Spleen (tissue), 11 donors: Measurements from ENCODE around the gene KLC4. TPM values are rescaled to one million over a fixed set of nuclear protein-coding genes. Genes with fewer than 3 reads are reported as not detected.

Experiments used
- DNase-seq: peaks from one replicate; pipeline ENCODE4 v3.0.0-alpha.2; 2020
- H3K27ac ChIP-seq, 8 donors: fragments of 200-600 bp; sonication (generic) in 7 of 8; 1 replicate in 4 of 8; 2 replicates in 4 of 8; pipeline versions ENCODE4 v1.5.0 to v1.8.0; 2016 to 2021; ENCODE audit warnings: inconsistent platforms in 4 of 8, mild to moderate bottlenecking in 4 of 8, moderate library complexity in 1 of 8
- H3K27me3 ChIP-seq, 7 donors: fragments of 200-600 bp; sonication (generic) in 6 of 7; replicated peaks in 1 of 7; 1 replicate in 4 of 7; 2 replicates in 3 of 7; pipeline versions ENCODE4 v1.5.0 to v1.8.0; 2016 to 2021; ENCODE audit warnings: inconsistent platforms in 3 of 7, mild to moderate bottlenecking in 1 of 7
- H3K36me3 ChIP-seq, 6 donors: fragments of 200-600 bp; sonication (generic) in 5 of 6; 1 replicate in 4 of 6; 2 replicates in 2 of 6; pipeline versions ENCODE4 v1.5.0 to v1.8.0; 2016 to 2021; ENCODE audit warnings: inconsistent platforms in 2 of 6
- H3K4me1 ChIP-seq, 6 donors: fragments of 200-600 bp; sonication (generic) in 5 of 6; 1 replicate in 3 of 6; 2 replicates in 3 of 6; pipeline versions ENCODE4 v1.5.0 to v1.8.0; 2016 to 2021; ENCODE audit warnings: inconsistent platforms in 3 of 6
- H3K4me3 ChIP-seq, 8 donors: fragments of 200-600 bp; sonication (generic) in 7 of 8; 1 replicate in 4 of 8; 2 replicates in 4 of 8; pipeline versions ENCODE4 v1.5.0 to v1.8.0; 2016 to 2021; ENCODE audit warnings: inconsistent platforms in 4 of 8, mild to moderate bottlenecking in 4 of 8, moderate library complexity in 2 of 8
- H3K9me3 ChIP-seq, 8 donors: fragments of 200-600 bp; sonication (generic) in 7 of 8; 1 replicate in 4 of 8; 2 replicates in 4 of 8; pipeline versions ENCODE4 v1.5.0 to v1.8.0; 2016 to 2021; ENCODE audit warnings: inconsistent platforms in 4 of 8
- POLR2A ChIP-seq, 3 donors: fragments of 450-650 bp; IDR thresholded peaks; one replicate each; pipeline ENCODE4 v1.5.1; 2017; ENCODE audit warnings: antibody characterized with exemption in 3 of 3, mild to moderate bottlenecking in 1 of 3
- POLR2AphosphoS5 ChIP-seq, 3 donors: sonication (generic); formaldehyde crosslinking; IDR thresholded peaks; one replicate each; pipeline ENCODE4 v1.5.1; 2017; ENCODE audit warnings: antibody characterized with exemption in 3 of 3
- WGBS, 5 donors: extraction: QIAGEN DNeasy Blood & Tissue Kit in 3 of 5; methylation state at CpG; one replicate each; pipeline versions ENCODE4 v1.1.5 to v1.1.7; 2013 to 2018; 5-methylcytosine and 5-hydroxymethylcytosine counted together
- intact Hi-C: fragments of 100-400 bp; cut with DNase I; formaldehyde crosslinking; loops from one replicate; pipeline ENCODE4 v1.15.0; 2023; ENCODE audit warnings: low total_unique reads
- polyA plus RNA-seq, 3 donors: library from polyadenylated mRNA; stranded (reverse); fragments of 200-250 nt; gene quantifications; one replicate each; pipeline ENCODE4 v1.2.1, GENCODE V29; 2013
- total RNA-seq, 7 donors: library from RNA; depleted of rRNA in 3 of 7; stranded (reverse); fragments of >200 nt in 3 of 7; fragmentation: NEBNext Ultra II Directional in 4 of 7; extraction: Animal tissue kit (Norgen Biotek cat#: 25700) in 4 of 7; gene quantifications; one replicate each; pipeline versions ENCODE4 v1.1.0 to v1.2.1, GENCODE V29; 2016 to 2021
- TF ChIP-seq, protein P1 (sequence below), 11 experiments: fragments of 200-600 bp in 7 of 11; fragments of 450-650 bp in 4 of 11; sonication (generic) in 4 of 11; IDR thresholded peaks in 8 of 11; conservative IDR thresholded peaks in 3 of 11; 1 replicate in 7 of 11; 2 replicates in 4 of 11; pipeline versions ENCODE4 v1.4.0 to v1.8.0; 2016 to 2021; ENCODE audit warnings: antibody characterized with exemption in 11 of 11, inconsistent platforms in 4 of 11, mild to moderate bottlenecking in 1 of 11
- donor health status: healthy with polysubstance abuse.
- donor health status: DM: no; HTN: no; CAD: no; lungs with moderate emphysema.
- donor health status: DM: no; HTN: no; CAD: no.
- donor health status: Bipolar disorder and iron deficiency.
- donor health status: healthy.
- donor health status: DM: no; HTN: no; CAD: no.
- donor health status: DM: yes; HTN: yes; CAD: no.

The KLC4 gene
- total and polyA plus RNA-seq, 10 donors = 13.2 to 27.0 (median 20.8) TPM

DNA sequence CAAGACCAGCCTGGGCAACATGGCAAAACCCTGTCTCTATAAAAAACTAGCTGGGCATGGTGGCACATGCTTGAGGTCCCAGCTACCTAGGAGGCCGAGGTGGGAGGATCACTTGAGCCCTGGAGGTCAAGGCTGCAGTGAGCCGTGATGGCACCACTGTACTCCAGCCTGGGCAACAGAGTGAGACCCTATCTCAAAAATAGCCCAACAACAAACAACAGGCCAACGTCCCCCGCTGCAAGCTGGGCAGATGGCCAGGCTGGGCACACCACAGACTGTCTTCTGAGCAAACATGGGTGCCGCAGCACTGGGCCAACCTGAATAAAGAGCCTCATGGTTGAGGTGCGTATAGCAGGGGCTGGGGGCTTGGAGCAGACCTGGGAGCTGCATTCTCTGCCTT lies 65.0 kb downstream of the KLC4 start:
- DNase-seq = no peak
- H3K36me3 ChIP-seq = no peaks in the 10 kb centered on the region
- no peak for TF ChIP-seq POLR2A (IDR thresholded peaks at IDR 0.05)
- TF ChIP-seq POLR2AphosphoS5 (IDR thresholded peaks at IDR 0.05) = no peak
- TF ChIP-seq, protein P1, sequence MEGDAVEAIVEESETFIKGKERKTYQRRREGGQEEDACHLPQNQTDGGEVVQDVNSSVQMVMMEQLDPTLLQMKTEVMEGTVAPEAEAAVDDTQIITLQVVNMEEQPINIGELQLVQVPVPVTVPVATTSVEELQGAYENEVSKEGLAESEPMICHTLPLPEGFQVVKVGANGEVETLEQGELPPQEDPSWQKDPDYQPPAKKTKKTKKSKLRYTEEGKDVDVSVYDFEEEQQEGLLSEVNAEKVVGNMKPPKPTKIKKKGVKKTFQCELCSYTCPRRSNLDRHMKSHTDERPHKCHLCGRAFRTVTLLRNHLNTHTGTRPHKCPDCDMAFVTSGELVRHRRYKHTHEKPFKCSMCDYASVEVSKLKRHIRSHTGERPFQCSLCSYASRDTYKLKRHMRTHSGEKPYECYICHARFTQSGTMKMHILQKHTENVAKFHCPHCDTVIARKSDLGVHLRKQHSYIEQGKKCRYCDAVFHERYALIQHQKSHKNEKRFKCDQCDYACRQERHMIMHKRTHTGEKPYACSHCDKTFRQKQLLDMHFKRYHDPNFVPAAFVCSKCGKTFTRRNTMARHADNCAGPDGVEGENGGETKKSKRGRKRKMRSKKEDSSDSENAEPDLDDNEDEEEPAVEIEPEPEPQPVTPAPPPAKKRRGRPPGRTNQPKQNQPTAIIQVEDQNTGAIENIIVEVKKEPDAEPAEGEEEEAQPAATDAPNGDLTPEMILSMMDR (IDR thresholded peaks at IDR 0.05 in 8 of 11, conservative IDR thresholded peaks at IDR 0.05 in 3 of 11) = no peak
- H3K4me1 ChIP-seq = peaks cover 0 to 16% (median 1%) of the 10 kb centered on the region in 6 donors
- no peaks in the 10 kb centered on the region for H3K9me3 ChIP-seq
- 73 to 88% (median 87%) methylated on average over 3 to 6 of the region's 6 CpGs for WGBS, 5 donors
- H3K4me3 ChIP-seq = no peak overlapping the region
- no peaks in the 10 kb centered on the region for H3K27me3 ChIP-seq
- no peak overlapping the region for H3K27ac ChIP-seq
- intact Hi-C loops = no loop called here

Other genes starting within 250 kb of the KLC4 start
- gene RPL7L1, start 180.0 kb upstream of the KLC4 start, total RNA-seq = 10 to 100 TPM; 63.4 to 92.4 (median 73.0) TPM
- 10 to 100 TPM; 27.6 to 63.0 (median 33.3) TPM for gene RPL7L1, start 180.0 kb upstream of the KLC4 start, polyA plus RNA-seq
- 10 to 100 TPM in 1 of 7 donors, 1 to 10 TPM in 6; 3.2 to 15.5 (median 6.4) TPM for gene PTCRA, start 143.6 kb upstream of the KLC4 start, total RNA-seq
- 1 to 10 TPM; 1.1 to 2.9 (median 2.1) TPM for gene PTCRA, start 143.6 kb upstream of the KLC4 start, polyA plus RNA-seq
- gene CNPY3, start 130.2 kb upstream of the KLC4 start, total RNA-seq = 100 to 1,000 TPM in 5 of 7 donors, 10 to 100 TPM in 2; 82.2 to 115 (median 109) TPM
- 100 to 1,000 TPM in 1 of 3 donors, 10 to 100 TPM in 2; 94.2 to 109 (median 97.9) TPM for gene CNPY3, start 130.2 kb upstream of the KLC4 start, polyA plus RNA-seq
- gene GNMT, start 98.9 kb upstream of the KLC4 start, total RNA-seq = 1 to 10 TPM in 6 of 7 donors, under 1 TPM in 1; 0.68 to 3.0 (median 2.0) TPM
- gene GNMT, start 98.9 kb upstream of the KLC4 start, polyA plus RNA-seq = 1 to 10 TPM; 1.2 to 2.3 (median 1.4) TPM
- gene PEX6, start 80.5 kb upstream of the KLC4 start, total RNA-seq = 10 to 100 TPM; 11.1 to 24.3 (median 19.8) TPM
- gene PEX6, start 80.5 kb upstream of the KLC4 start, polyA plus RNA-seq = 10 to 100 TPM; 12.7 to 25.5 (median 16.8) TPM
- gene PPP2R5D, start 75.1 kb upstream of the KLC4 start, total RNA-seq = 10 to 100 TPM; 23.6 to 40.2 (median 27.7) TPM
- 10 to 100 TPM; 15.3 to 18.1 (median 15.6) TPM for gene PPP2R5D, start 75.1 kb upstream of the KLC4 start, polyA plus RNA-seq
- 10 to 100 TPM; 33.3 to 51.4 (median 39.4) TPM for gene MEA1, start 45.7 kb upstream of the KLC4 start, total RNA-seq
- 10 to 100 TPM; 79.2 to 89.4 (median 88.9) TPM for gene MEA1, start 45.7 kb upstream of the KLC4 start, polyA plus RNA-seq
- 10 to 100 TPM; 37.3 to 89.2 (median 68.7) TPM for gene KLHDC3, start 45.4 kb upstream of the KLC4 start, total RNA-seq
- gene KLHDC3, start 45.4 kb upstream of the KLC4 start, polyA plus RNA-seq = 10 to 100 TPM; 53.0 to 83.2 (median 54.8) TPM
- gene RRP36, start 38.0 kb upstream of the KLC4 start, total RNA-seq = 10 to 100 TPM; 34.9 to 63.4 (median 43.8) TPM
- 10 to 100 TPM; 32.0 to 39.5 (median 32.3) TPM for gene RRP36, start 38.0 kb upstream of the KLC4 start, polyA plus RNA-seq
- 10 to 100 TPM; 11.8 to 23.1 (median 13.7) TPM for gene CUL7, start 5.8 kb upstream of the KLC4 start, total RNA-seq
- 1 to 10 TPM; 3.6 to 7.7 (median 4.9) TPM for gene CUL7, start 5.8 kb upstream of the KLC4 start, polyA plus RNA-seq
- gene MRPL2, start 197 bp upstream of the KLC4 start, total RNA-seq = 10 to 100 TPM; 11.0 to 43.4 (median 31.0) TPM
- 10 to 100 TPM; 47.9 to 53.9 (median 52.7) TPM for gene MRPL2, start 197 bp upstream of the KLC4 start, polyA plus RNA-seq
- gene PTK7, start 16.7 kb downstream of the KLC4 start, total RNA-seq = 10 to 100 TPM; 20.4 to 66.4 (median 35.1) TPM
- gene PTK7, start 16.7 kb downstream of the KLC4 start, polyA plus RNA-seq = 10 to 100 TPM in 1 of 3 donors, 1 to 10 TPM in 2; 6.0 to 13.0 (median 8.7) TPM
- gene SRF, start 111.6 kb downstream of the KLC4 start, total RNA-seq = 10 to 100 TPM; 23.5 to 45.6 (median 29.6) TPM
- gene SRF, start 111.6 kb downstream of the KLC4 start, polyA plus RNA-seq = 10 to 100 TPM; 11.6 to 25.3 (median 14.3) TPM
- gene CUL9, start 122.6 kb downstream of the KLC4 start, total RNA-seq = 10 to 100 TPM; 54.0 to 81.5 (median 68.5) TPM
- gene CUL9, start 122.6 kb downstream of the KLC4 start, polyA plus RNA-seq = 100 to 1,000 TPM in 2 of 3 donors, 10 to 100 TPM in 1; 50.4 to 145 (median 113) TPM
- gene DNPH1, start 169.8 kb downstream of the KLC4 start, total RNA-seq = 10 to 100 TPM; 33.2 to 94.8 (median 54.0) TPM
- gene DNPH1, start 169.8 kb downstream of the KLC4 start, polyA plus RNA-seq = 100 to 1,000 TPM; 126 to 201 (median 153) TPM
- gene TTBK1, start 183.8 kb downstream of the KLC4 start, total RNA-seq = under 1 TPM in 6 of 7 donors, not detected in 1; 0.07 to 0.32 (median 0.11) TPM
- gene TTBK1, start 183.8 kb downstream of the KLC4 start, polyA plus RNA-seq = under 1 TPM; 0.05 to 0.19 (median 0.07) TPM
- not detected for gene SLC22A7, start 238.6 kb downstream of the KLC4 start, total RNA-seq
- gene SLC22A7, start 238.6 kb downstream of the KLC4 start, polyA plus RNA-seq = not detected
- gene CRIP3, start 249.2 kb downstream of the KLC4 start, total RNA-seq = 10 to 100 TPM in 1 of 7 donors, 1 to 10 TPM in 6; 6.4 to 11.6 (median 7.1) TPM
- gene CRIP3, start 249.2 kb downstream of the KLC4 start, polyA plus RNA-seq = 10 to 100 TPM; 15.1 to 36.5 (median 35.8) TPM